OCI-LY1 (cell line): ENCODE results near the gene USP3.

Experiments used
- H2AFZ ChIP-seq: fragments of 200-600 bp; sonication (generic), shearing (Covaris generic); 2 replicates; pipeline ENCODE4 v1.6.0; 2014; ENCODE audit warnings: antibody characterized with exemption, mild to moderate bottlenecking, low read length
- H3F3A ChIP-seq: fragments of 200-600 bp; sonication (generic), shearing (Covaris generic); 2 replicates; pipeline ENCODE4 v1.6.0; 2014; ENCODE audit warnings: mild to moderate bottlenecking, antibody characterized with exemption, low read length, moderate library complexity; ENCODE audit not compliant: insufficient read depth
- H3K27ac ChIP-seq: fragments of 200-600 bp; sonication (generic); 2 replicates; pipeline ENCODE4 v1.5.1; 2014; ENCODE audit warnings: low read length, mixed run types, mild to moderate bottlenecking, low read depth; ENCODE audit not compliant: poor library complexity, severe bottlenecking
- H3K27me3 ChIP-seq: fragments of 200-600 bp; sonication (generic); 2 replicates; pipeline ENCODE4 v1.6.0; 2014; ENCODE audit warnings: antibody characterized with exemption, mild to moderate bottlenecking, low read length, moderate library complexity; ENCODE audit not compliant: insufficient read depth
- H3K36me3 ChIP-seq: fragments of 200-600 bp; sonication (generic); 2 replicates; pipeline ENCODE4 v1.6.1; 2014; ENCODE audit warnings: mild to moderate bottlenecking, antibody characterized with exemption, low read length, moderate library complexity, mixed read lengths; ENCODE audit not compliant: insufficient read depth
- H3K4me1 ChIP-seq: fragments of 200-600 bp; sonication (generic); 2 replicates; pipeline ENCODE4 v1.5.1; 2014; ENCODE audit warnings: mild to moderate bottlenecking, low read length, moderate library complexity; ENCODE audit not compliant: insufficient read depth, severe bottlenecking
- H3K4me2 ChIP-seq: fragments of 200-600 bp; sonication (generic), shearing (Covaris generic); 2 replicates; pipeline ENCODE4 v1.6.1; 2014; ENCODE audit warnings: low read length
- H3K4me3 ChIP-seq: fragments of 200-600 bp; sonication (generic); 2 replicates; pipeline ENCODE4 v1.5.1; 2014; ENCODE audit warnings: low read length, low read depth, mild to moderate bottlenecking, mixed read lengths; ENCODE audit not compliant: poor library complexity, severe bottlenecking
- H3K79me2 ChIP-seq: fragments of 200-600 bp; shearing (Covaris generic); 2 replicates; pipeline ENCODE4 v1.6.1; 2016; ENCODE audit warnings: mixed run types, low read length, mixed read lengths; ENCODE audit not compliant: insufficient read depth
- H3K9ac ChIP-seq: fragments of 200-600 bp; sonication (generic), shearing (Covaris generic); 2 replicates; pipeline ENCODE4 v1.6.1; 2014; ENCODE audit warnings: mild to moderate bottlenecking, low read length, mixed read lengths
- H3K9me2 ChIP-seq: fragments of 200-600 bp; sonication (generic), shearing (Covaris generic); 2 replicates; pipeline ENCODE4 v1.6.1; 2014; ENCODE audit warnings: low read depth, mild to moderate bottlenecking, low read length, mixed read lengths
- H3K9me3 ChIP-seq: fragments of 200-600 bp; shearing (Covaris generic); 2 replicates; pipeline ENCODE4 v1.6.1; 2014; ENCODE audit warnings: low read length, mixed read lengths
- H4K20me1 ChIP-seq: fragments of 200-600 bp; sonication (generic), shearing (Covaris generic); 2 replicates; pipeline ENCODE4 v1.6.0; 2016; ENCODE audit warnings: mild to moderate bottlenecking, low read length; ENCODE audit not compliant: insufficient read depth
- EZH2 ChIP-seq: fragments of 200-600 bp; sonication (generic), shearing (Covaris generic); IDR thresholded peaks from 2 replicates; pipeline ENCODE4 v1.8.0; 2017; ENCODE audit warnings: borderline replicate concordance, mixed run types, mild to moderate bottlenecking, antibody characterized with exemption, low read length, moderate library complexity, mixed read lengths
- TF ChIP-seq, protein P1 (sequence below): fragments of 200-600 bp; sonication (generic), shearing (Covaris generic); IDR thresholded peaks from 2 replicates; pipeline ENCODE4 v1.5.1; 2017; ENCODE audit warnings: mild to moderate bottlenecking, antibody characterized with exemption, low read length, moderate library complexity, mixed read lengths

USP3 gene

DNA sequence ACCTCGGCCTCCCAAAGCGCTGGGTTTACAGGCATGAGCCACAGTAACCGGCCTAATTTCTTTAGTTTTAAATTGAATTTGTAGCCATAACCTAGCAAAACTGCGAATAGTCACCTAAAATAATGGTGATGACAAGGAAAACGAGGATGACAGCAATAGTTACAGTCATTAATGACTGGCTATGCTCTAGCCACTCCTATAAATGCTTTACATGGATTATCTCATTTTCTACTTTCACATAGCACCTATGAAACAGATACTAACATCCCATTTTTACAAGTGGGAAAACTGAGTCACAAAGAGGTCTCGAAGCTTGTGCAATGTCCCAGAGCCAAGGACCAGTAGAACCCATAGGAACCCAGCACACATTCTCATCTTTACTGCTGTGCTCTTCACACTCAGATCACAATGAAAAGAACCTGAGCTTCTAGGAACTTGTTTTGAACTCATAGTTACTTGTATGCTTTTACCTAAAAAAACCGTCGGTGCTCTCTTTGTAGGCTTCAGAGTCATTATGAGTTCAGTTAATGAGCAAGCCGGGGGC lies 132.2 kb downstream of the USP3 start:
- Histone ChIP-seq H3K4me3 (no peak overlapping the region), H3K79me2 (no peaks in the 10 kb centered on the region), H3K4me2 (no peak overlapping the region), H3K4me1 (no peaks in the 10 kb centered on the region), H4K20me1 (no peaks in the 10 kb centered on the region), H3K9ac (no peak overlapping the region), H3K27ac (no peak overlapping the region), H3K9me3 (no peaks in the 10 kb centered on the region), H3K27me3 (no peaks in the 10 kb centered on the region), H2AFZ (no peak overlapping the region), H3K36me3 (peaks cover 86% of the 10 kb centered on the region), H3F3A (no peaks in the 10 kb centered on the region), H3K9me2 (no peaks in the 10 kb centered on the region)
- TF ChIP-seq, protein P1, sequence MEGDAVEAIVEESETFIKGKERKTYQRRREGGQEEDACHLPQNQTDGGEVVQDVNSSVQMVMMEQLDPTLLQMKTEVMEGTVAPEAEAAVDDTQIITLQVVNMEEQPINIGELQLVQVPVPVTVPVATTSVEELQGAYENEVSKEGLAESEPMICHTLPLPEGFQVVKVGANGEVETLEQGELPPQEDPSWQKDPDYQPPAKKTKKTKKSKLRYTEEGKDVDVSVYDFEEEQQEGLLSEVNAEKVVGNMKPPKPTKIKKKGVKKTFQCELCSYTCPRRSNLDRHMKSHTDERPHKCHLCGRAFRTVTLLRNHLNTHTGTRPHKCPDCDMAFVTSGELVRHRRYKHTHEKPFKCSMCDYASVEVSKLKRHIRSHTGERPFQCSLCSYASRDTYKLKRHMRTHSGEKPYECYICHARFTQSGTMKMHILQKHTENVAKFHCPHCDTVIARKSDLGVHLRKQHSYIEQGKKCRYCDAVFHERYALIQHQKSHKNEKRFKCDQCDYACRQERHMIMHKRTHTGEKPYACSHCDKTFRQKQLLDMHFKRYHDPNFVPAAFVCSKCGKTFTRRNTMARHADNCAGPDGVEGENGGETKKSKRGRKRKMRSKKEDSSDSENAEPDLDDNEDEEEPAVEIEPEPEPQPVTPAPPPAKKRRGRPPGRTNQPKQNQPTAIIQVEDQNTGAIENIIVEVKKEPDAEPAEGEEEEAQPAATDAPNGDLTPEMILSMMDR = no peak
- no peak for TF ChIP-seq EZH2

DNA sequence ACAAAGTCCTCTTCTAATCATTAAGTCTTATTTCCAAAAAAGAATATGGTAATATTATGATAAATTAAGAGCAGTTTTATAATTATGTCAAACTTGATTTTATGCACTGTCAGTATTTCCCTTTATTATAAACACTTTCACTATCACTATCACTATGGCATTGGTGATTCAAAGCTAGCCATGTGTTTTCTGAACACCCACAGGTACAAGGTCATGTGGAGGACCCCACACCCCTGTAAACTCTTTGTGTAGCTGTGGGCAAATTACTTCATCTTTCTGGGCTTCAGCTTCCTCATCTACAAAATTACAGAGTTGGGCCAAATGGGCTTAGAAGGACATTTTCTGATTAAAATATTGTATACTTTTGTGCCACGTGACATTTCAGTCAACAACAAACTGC lies 134.4 kb downstream of the USP3 start:
- Histone ChIP-seq H3K36me3 (peaks cover 79% of the 10 kb centered on the region), H3K27ac (no peak overlapping the region), H3K9ac (no peak overlapping the region), H3K4me3 (no peak overlapping the region), H3K9me3 (no peaks in the 10 kb centered on the region), H4K20me1 (no peaks in the 10 kb centered on the region), H3K4me2 (no peak overlapping the region), H3K79me2 (no peaks in the 10 kb centered on the region), H2AFZ (no peak overlapping the region), H3K27me3 (no peaks in the 10 kb centered on the region), H3K4me1 (no peaks in the 10 kb centered on the region), H3K9me2 (no peaks in the 10 kb centered on the region), H3F3A (no peaks in the 10 kb centered on the region)
- TF ChIP-seq, protein P1 = no peak
- no peak for TF ChIP-seq EZH2

DNA sequence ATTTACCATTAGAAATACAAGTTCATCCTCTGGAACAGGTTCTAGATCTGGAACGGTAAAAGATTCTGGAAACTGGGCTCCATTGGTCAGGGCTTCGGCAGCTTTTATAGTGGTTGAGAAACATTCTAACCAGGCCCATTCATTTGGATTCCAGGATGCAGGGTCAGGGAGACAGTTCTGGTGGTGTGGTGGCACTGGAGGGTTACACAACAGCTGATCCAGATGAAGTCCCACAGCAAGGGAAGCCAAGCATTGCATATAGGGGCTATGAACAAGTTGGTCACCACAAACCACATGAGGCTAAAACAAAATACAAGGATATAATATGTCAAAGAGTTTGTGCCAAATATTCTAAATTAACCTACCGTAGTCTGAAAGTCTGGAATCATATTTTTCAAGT lies 135.8 kb downstream of the USP3 start:
- no peaks in the 10 kb centered on the region for H3K9me3 ChIP-seq
- no peak overlapping the region for H3K9ac ChIP-seq
- H3K27ac ChIP-seq = no peak overlapping the region
- no peak overlapping the region for H2AFZ ChIP-seq
- H3K36me3 ChIP-seq = peaks cover 84% of the 10 kb centered on the region
- H3K79me2 ChIP-seq = no peaks in the 10 kb centered on the region
- no peaks in the 10 kb centered on the region for H3K9me2 ChIP-seq
- H3K27me3 ChIP-seq = no peaks in the 10 kb centered on the region
- no peak overlapping the region for H3K4me2 ChIP-seq
- H3F3A ChIP-seq = no peaks in the 10 kb centered on the region
- H3K4me3 ChIP-seq = no peak overlapping the region
- no peaks in the 10 kb centered on the region for H4K20me1 ChIP-seq
- no peaks in the 10 kb centered on the region for H3K4me1 ChIP-seq
- TF ChIP-seq EZH2 = no peak
- TF ChIP-seq, protein P1 = no peak
